Activated T-cell treated with anti-CD3 and anti-CD28 coated beads, Interleukin-2, amount 50 U/mL, for 24 hours (primary cell): ENCODE results near the gene STPG4.
A peak's percentile ranks its signal among the peaks of the same experiment; 100 is the strongest.

ENCODE experiments used
- DNase-seq: peaks from one replicate; pipeline ENCODE4 v3.0.0-alpha.2; 2020
- H3K27ac Mint-ChIP-seq: 2 replicates; pipeline ENCODE4 v1.8.0; 2020; ENCODE audit warnings: mild to moderate bottlenecking, mixed read lengths
- H3K27me3 Mint-ChIP-seq: 2 replicates; pipeline ENCODE4 v1.8.0; 2020; ENCODE audit warnings: mixed read lengths
- H3K36me3 Mint-ChIP-seq: 2 replicates; pipeline ENCODE4 v1.8.0; 2020; ENCODE audit warnings: low read depth, mixed read lengths
- H3K4me1 Mint-ChIP-seq: 2 replicates; pipeline ENCODE4 v1.8.0; 2020; ENCODE audit warnings: low read depth, mixed read lengths
- H3K4me3 Mint-ChIP-seq: 2 replicates; pipeline ENCODE4 v1.8.0; 2020; ENCODE audit warnings: mild to moderate bottlenecking, moderate library complexity, mixed read lengths
- H3K9me3 Mint-ChIP-seq: 2 replicates; pipeline ENCODE4 v1.8.0; 2020; ENCODE audit warnings: mixed read lengths

The STPG4 gene

DNA sequence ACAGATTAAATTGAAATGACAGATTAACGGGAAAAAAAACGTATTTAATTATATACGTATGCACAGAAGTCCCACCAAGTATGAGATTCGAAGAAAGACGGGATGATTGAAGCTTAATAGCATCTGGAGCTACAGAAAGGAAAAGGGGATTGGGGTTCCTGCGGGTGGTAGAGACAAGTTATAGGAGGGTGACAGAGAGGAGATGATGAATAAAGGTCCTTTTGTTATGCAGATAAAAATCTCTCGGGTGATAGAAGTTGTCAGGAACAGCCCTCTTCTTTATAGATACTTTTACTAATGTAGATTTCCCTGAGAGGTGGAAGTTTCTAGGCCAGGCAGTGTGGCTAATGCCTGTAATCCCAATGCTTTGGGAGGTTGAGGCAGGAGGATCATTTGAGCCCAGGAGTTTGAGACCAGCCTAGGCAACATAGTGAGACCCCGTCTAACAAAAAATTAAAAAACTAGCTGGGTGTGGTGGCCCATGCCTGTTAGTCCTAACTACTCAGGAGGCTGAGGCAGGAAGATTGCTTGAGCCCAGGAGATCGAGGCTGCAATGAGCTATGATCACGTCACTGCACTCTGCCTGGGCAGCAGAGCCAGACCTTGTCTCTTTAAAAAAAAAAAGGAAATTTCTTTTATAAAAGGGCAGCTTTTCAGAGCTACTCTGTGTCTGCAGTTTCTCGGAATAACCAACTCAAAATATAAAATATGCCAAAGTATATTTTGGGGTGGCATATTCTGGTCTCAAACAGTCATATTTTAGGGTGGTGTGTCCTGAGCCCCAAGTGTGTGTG is 113.0 kb downstream of the STPG4 start:
- peaks cover 10% of the 10 kb centered on the region for H3K4me1 Mint-ChIP-seq
- H3K36me3 Mint-ChIP-seq, result peaks cover 84% of the 10 kb centered on the region
- H3K27ac Mint-ChIP-seq, result no peak overlapping the region
- H3K27me3 Mint-ChIP-seq, result no peaks in the 10 kb centered on the region
- no peak overlapping the region for H3K4me3 Mint-ChIP-seq
- DNase-seq, result no peak
- no peaks in the 10 kb centered on the region for H3K9me3 Mint-ChIP-seq

DNA sequence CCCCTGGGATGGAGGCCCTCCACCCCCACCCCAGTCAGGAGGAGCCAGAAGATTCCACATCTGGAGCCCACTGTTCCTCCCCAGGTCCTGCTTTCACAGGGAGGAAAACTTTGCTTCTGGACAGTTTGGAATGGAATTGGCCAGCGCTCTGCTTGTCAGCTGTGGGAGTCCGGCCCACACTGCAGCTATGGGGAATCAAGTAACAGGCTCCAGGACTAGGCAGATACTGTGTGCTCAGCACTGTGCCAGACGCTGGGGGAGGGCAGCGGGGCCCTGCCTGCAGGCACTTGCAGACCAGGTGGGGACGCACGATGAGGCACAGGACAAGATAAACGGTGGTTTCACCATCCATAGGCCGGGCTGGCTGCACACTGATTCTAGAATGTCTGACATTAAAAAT is 114.0 kb downstream of the STPG4 start:
- Mint-ChIP-seq H3K27ac (peak overlapping the region; percentile 55), H3K9me3 (no peaks in the 10 kb centered on the region), H3K27me3 (no peaks in the 10 kb centered on the region), H3K36me3 (peaks cover 85% of the 10 kb centered on the region), H3K4me3 (no peak overlapping the region), H3K4me1 (peaks cover 10% of the 10 kb centered on the region)
- no peak for DNase-seq

DNA sequence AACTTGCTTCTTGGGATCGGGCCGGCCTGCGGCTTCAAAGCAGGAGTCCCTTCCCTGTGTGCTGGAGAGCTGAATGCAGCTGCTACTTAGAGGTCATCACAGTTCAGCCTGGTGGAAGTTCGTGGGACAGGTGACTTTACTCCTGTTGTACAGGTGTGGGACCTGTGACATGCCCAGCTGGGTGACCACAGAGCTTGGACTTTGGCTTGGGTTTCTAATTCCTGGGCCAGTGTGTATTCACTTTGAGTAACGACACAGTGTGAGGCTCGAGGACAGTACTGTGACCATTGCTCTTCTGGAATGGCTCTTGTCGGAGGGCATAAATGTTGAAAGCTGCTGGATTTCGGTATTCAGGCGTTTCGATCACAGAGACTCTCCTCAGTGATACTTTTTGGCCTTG is 114.5 kb downstream of the STPG4 start:
- no peak overlapping the region for H3K4me3 Mint-ChIP-seq
- no peaks in the 10 kb centered on the region for H3K9me3 Mint-ChIP-seq
- no peaks in the 10 kb centered on the region for H3K27me3 Mint-ChIP-seq
- H3K4me1 Mint-ChIP-seq, result peaks cover 10% of the 10 kb centered on the region
- H3K36me3 Mint-ChIP-seq, result peaks cover 85% of the 10 kb centered on the region
- no peak for DNase-seq
- no peak overlapping the region for H3K27ac Mint-ChIP-seq

DNA sequence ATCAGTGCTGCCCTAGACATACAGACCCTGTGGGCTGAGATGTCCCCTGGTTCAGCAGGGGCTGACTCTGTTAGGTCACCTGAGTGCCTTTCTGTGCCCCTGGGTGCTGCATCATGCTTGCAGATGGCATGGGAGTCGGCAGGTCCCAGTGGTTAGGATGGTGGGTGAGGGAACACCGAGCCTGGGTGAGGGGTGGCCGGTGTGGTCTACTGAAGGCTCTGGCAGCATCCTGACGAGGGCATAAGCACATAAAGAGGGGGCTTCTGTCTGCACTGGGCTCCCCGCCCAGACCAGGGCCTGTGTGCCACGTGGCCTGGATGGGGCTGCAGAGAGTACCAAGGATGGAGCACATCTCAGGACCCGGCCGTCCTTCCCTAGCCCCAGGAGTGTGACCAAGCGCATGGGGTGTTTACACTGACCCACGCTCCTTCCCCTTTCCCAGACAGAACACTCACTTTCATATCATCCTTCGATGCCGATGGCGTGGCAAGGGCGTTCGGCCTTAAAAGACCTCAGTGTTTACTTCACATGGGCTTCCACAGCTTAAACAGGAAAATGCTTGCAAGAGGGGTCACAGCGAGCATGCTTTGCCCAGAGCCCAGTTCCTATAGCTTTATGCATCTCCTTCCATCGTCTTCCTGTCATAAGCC is 115.1 kb downstream of the STPG4 start:
- DNase-seq, result no peak
- Mint-ChIP-seq H3K27me3 (no peaks in the 10 kb centered on the region), H3K27ac (no peak overlapping the region), H3K9me3 (no peaks in the 10 kb centered on the region), H3K4me3 (no peak overlapping the region), H3K36me3 (peaks cover 85% of the 10 kb centered on the region), H3K4me1 (peaks cover 13% of the 10 kb centered on the region)

DNA sequence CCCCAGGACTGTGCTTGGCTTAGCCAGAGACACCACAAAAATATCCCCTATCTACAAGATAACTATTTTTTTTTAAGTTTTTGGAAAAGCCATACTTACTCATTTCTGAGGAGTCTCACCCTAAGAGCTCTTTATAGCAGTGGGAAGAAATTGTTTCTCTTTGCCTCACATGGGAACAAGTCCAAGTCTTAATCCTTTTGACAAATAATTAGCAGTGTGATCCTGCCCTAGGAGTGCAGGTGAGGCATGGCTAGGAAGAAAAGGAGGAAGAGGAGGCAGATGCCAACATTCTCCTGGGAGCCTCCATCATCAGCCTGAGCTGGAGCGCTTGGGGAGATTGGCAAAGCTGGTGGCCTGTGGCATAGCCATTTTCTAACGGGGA is 115.6 kb downstream of the STPG4 start:
- peaks cover 16% of the 10 kb centered on the region for H3K4me1 Mint-ChIP-seq
- H3K36me3 Mint-ChIP-seq, result peaks cover 87% of the 10 kb centered on the region
- H3K27me3 Mint-ChIP-seq, result no peaks in the 10 kb centered on the region
- H3K4me3 Mint-ChIP-seq, result no peak overlapping the region
- H3K9me3 Mint-ChIP-seq, result no peaks in the 10 kb centered on the region
- DNase-seq, result no peak
- H3K27ac Mint-ChIP-seq, result peak overlapping the region; percentile 87

DNA sequence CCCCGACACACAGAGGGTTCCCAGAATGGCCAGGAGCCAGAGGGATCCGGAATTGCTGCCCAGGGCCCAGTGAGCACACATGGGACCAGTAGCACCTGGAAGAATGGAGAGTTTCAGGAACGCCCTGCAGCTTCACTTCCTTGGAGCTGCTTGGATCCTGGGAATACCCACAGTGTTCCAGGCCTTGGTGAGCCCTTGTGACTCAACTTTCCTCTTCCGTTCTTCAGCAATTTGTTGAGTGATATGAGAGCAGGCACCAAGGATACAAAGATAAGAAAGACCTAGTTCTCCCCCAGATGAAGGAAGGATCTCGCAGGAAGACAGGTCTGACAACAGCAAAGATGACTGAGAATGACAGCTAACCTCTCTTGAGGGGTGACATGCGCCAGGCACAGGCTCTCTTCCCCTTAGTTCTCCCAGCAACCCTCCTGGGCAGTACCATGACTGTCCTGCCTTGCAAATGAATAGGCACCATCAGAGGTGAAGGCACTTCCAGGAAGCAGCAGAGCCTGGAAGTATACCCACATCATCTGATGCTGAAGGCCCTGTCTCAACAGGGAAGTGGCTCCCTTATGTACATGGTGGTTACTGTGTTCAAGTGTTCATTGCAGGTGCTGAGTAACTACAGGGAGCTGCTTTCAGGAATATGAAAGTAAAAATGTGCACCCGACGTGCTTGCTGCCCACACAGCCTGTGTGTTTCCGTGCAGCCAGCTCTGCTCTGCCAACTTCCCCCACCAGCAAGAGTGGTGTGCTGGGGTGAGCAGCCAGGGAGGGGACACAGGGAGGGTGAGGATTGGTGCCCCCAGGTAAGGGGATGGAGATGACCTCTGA is 116.2 kb downstream of the STPG4 start:
- Mint-ChIP-seq H3K36me3 (peaks cover 87% of the 10 kb centered on the region), H3K27me3 (no peaks in the 10 kb centered on the region), H3K27ac (peak overlapping the region; percentile 87), H3K9me3 (no peaks in the 10 kb centered on the region), H3K4me3 (no peak overlapping the region), H3K4me1 (peaks cover 16% of the 10 kb centered on the region)
- peak; percentile 45 for DNase-seq

DNA sequence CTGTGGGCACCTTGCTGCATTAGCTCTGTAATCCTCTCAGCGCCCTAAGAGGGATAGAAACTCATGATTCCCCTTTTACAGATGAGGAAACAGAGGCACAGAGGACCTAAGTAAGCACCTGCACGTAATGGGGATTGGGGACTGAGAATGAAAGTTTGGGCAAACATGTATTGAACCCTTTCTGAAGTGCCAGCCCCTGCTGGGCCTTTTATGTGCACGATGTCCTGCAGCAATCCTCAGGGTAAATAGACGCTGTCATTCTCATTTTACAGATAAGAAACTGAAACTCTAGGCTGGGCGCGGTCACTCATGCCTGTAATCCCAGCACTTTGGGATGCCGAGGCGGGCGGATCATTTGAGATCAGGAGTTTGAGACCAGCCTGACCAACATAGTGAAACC is 117.4 kb downstream of the STPG4 start:
- peaks cover 88% of the 10 kb centered on the region for H3K36me3 Mint-ChIP-seq
- DNase-seq, result no peak
- no peaks in the 10 kb centered on the region for H3K27me3 Mint-ChIP-seq
- no peak overlapping the region for H3K4me3 Mint-ChIP-seq
- H3K27ac Mint-ChIP-seq, result no peak overlapping the region
- no peaks in the 10 kb centered on the region for H3K9me3 Mint-ChIP-seq
- peaks cover 16% of the 10 kb centered on the region for H3K4me1 Mint-ChIP-seq
